GM19324 (cell line): ENCODE measurements around the gene CHRNB2.

Source experiments
- ATAC-seq: cut with Tn5 transposase; IDR thresholded peaks from one replicate; pipeline ENCODE4 v1.9.1; 2021; ENCODE audit warnings: mild to moderate bottlenecking, moderate library complexity; ENCODE audit not compliant: unreplicated experiment, low FRiP score

CHRNB2 gene

GRCh38 chr1:154627257-154628120, 59.9 kb downstream of the CHRNB2 start:
- peak; percentile 75 for ATAC-seq

GRCh38 chr1:154628121-154628405, 60.5 kb downstream of the CHRNB2 start:
- ATAC-seq: no peak

- no peak for ATAC-seq
These were observed 61.6 kb downstream of the CHRNB2 start for GRCh38 chr1:154629061-154629674.
